PC-3 (cell line): ENCODE results near the gene VAX1. TPM values are rescaled to one million over a fixed set of nuclear protein-coding genes. Genes with fewer than 3 reads are reported as not detected.

Experiments
- ATAC-seq: fragments of 200-7000 bp; cut with Tn5 transposase; 2 replicates; pipeline ENCODE4 v1.9.1; 2020; ENCODE audit warnings: mild to moderate bottlenecking, moderate library complexity
- BruUV-seq: library from RNA; stranded (reverse); fragments of 400-500 nt; replicated peaks from 2 replicates; lab custom pipeline; 2021; lab: Mats Ljungman, UMichigan
- CTCF ChIA-PET: fragments of 300-600 bp; sonication (Branson Sonifier 250); formaldehyde crosslinking; loops from one replicate; lab custom pipeline; 2022; ENCODE audit warnings: antibody characterized with exemption; lab: Charles Lee
- POLR2A ChIA-PET: fragments of 300-600 bp; sonication (Branson Sonifier 250); formaldehyde crosslinking; loops from one replicate; lab custom pipeline; 2022; ENCODE audit warnings: antibody characterized with exemption; ENCODE audit not compliant: unreplicated experiment; lab: Charles Lee
- DNase-seq: peaks from one replicate; pipeline ENCODE4 v3.0.0-alpha.2; 2015
- H2AFZ ChIP-seq: fragments of 300-600 bp; sonication (generic); 2 replicates; pipeline ENCODE4 v1.6.0; 2016; ENCODE audit warnings: antibody characterized with exemption, low read length
- H3F3A ChIP-seq: fragments of 300-600 bp; sonication (generic); one replicate; pipeline ENCODE4 v1.6.0; 2017; ENCODE audit warnings: antibody characterized with exemption, low read length, control low read depth, mild to moderate bottlenecking; ENCODE audit not compliant: unreplicated experiment
- H3K27ac ChIP-seq: fragments of 300-600 bp; sonication (generic); 2 replicates; pipeline ENCODE4 v1.5.1; 2016; ENCODE audit warnings: mild to moderate bottlenecking, low read length
- H3K27me3 ChIP-seq: fragments of 300-600 bp; sonication (generic); 2 replicates; pipeline ENCODE4 v1.6.1; 2016; ENCODE audit warnings: low read length, mixed read lengths
- H3K36me3 ChIP-seq: fragments of 300-600 bp; sonication (generic); 2 replicates; pipeline ENCODE4 v1.6.1; 2016; ENCODE audit warnings: low read depth, mixed run types, low read length, mixed read lengths
- H3K4me1 ChIP-seq: fragments of 300-600 bp; sonication (generic); 2 replicates; pipeline ENCODE4 v1.5.1; 2016; ENCODE audit warnings: low read length; ENCODE audit not compliant: insufficient read depth
- H3K4me2 ChIP-seq: fragments of 300-600 bp; sonication (generic); 2 replicates; pipeline ENCODE4 v1.6.0; 2016; ENCODE audit warnings: low read length
- H3K4me3 ChIP-seq: fragments of 300-600 bp; sonication (generic); 2 replicates; pipeline ENCODE4 v1.5.1; 2016; ENCODE audit warnings: mild to moderate bottlenecking, low read length, mixed read lengths
- H3K79me2 ChIP-seq: fragments of 300-600 bp; sonication (generic); 2 replicates; pipeline ENCODE4 v1.6.1; 2017; ENCODE audit warnings: low read length, mixed read lengths
- H3K9ac ChIP-seq: fragments of 300-600 bp; sonication (generic); 2 replicates; pipeline ENCODE4 v1.6.0; 2016; ENCODE audit warnings: mild to moderate bottlenecking, low read length
- H3K9me2 ChIP-seq: fragments of 300-600 bp; sonication (generic); replicated peaks from 2 replicates; pipeline ENCODE4 v1.6.1; 2016; ENCODE audit warnings: mixed run types, low read length, mixed read lengths
- H3K9me3 ChIP-seq: fragments of 300-600 bp; sonication (generic); 2 replicates; pipeline ENCODE4 v1.6.1; 2016; ENCODE audit warnings: low read length, mixed read lengths
- H4K20me1 ChIP-seq: fragments of 300-600 bp; sonication (generic); 2 replicates; pipeline ENCODE4 v1.6.1; 2016; ENCODE audit warnings: low read length, mixed read lengths
- CTCF ChIP-seq: fragments of 300-600 bp; sonication (generic); conservative IDR thresholded peaks from 2 replicates; pipeline ENCODE4 v1.5.1; 2017; ENCODE audit warnings: antibody characterized with exemption, low read depth, mild to moderate bottlenecking, low read length
- EZH2 ChIP-seq: fragments of 300-600 bp; sonication (generic); IDR thresholded peaks from one replicate; pipeline ENCODE4 v1.6.1; 2017; ENCODE audit warnings: antibody characterized with exemption, mild to moderate bottlenecking, low read length; ENCODE audit not compliant: unreplicated experiment
- EZH2phosphoT487 ChIP-seq: fragments of 300-600 bp; sonication (generic); IDR thresholded peaks from 2 replicates; pipeline ENCODE4 v1.6.1; 2018; ENCODE audit warnings: mild to moderate bottlenecking, antibody characterized with exemption, low read length, borderline replicate concordance
- intact Hi-C: fragments of 100-400 bp; cut with micrococcal nuclease; formaldehyde crosslinking; loops from 2 replicates; pipeline ENCODE4 v1.9.0; 2023
- total RNA-seq: library from RNA; depleted of rRNA; stranded (reverse); fragments of >200 nt; gene quantifications from 2 replicates; pipeline ENCODE4 v1.2.3, GENCODE V29; 2014

VAX1 gene
- total RNA-seq, 1 experiment from 2014 or later, result 0.98 TPM

GRCh38 chr10:117143103-117143823 is 5.2 kb upstream of the VAX1 start:
- Histone ChIP-seq H3K4me1 (peaks cover 8% of the 10 kb centered on the region; the same call in 1 of the 2 replicates), H3F3A (no peaks in the 10 kb centered on the region), H2AFZ (no peak overlapping the region), H3K9ac (no peak overlapping the region), H4K20me1 (no peaks in the 10 kb centered on the region), H3K4me3 (no peak overlapping the region), H3K36me3 (no peaks in the 10 kb centered on the region), H3K9me3 (peaks cover 4% of the 10 kb centered on the region; the same call in 1 of the 2 replicates), H3K27me3 (peaks cover 47% of the 10 kb centered on the region), H3K9me2 (no peaks in the 10 kb centered on the region), H3K4me2 (no peak overlapping the region), H3K27ac (no peak overlapping the region), H3K79me2 (no peaks in the 10 kb centered on the region)
- no peak for TF ChIP-seq CTCF
- no peak for TF ChIP-seq EZH2
- no peak for TF ChIP-seq EZH2phosphoT487
- intact Hi-C loops, result no loop called here
- no TSS peak for BruUV-seq
- ATAC-seq, result no peak
- POLR2A ChIA-PET, result no interaction called here
- DNase-seq, result no peak
- CTCF ChIA-PET, result no interaction called here

DNA sequence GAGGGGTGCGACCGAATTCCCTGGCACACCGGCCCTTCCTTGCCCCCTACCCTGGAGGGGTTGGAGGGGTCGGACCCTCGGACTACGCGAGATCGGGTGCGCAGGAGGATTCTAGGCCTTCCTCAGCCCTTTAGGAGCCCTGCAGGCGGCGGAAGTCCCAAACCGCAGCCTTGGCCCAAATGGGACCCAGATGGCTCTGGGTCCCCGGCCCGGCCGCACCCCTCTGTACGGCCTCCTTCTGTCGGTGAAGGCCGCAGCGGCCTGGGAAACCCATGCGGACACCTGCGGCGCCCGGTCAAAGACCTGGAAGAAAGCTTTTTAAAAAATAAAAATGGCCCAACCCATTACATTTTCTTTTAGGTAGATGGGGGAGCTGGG is 2.4 kb upstream of the VAX1 start:
- intact Hi-C loops, result no loop called here
- Histone ChIP-seq H4K20me1 (no peaks in the 10 kb centered on the region), H3K27me3 (peaks cover 32% of the 10 kb centered on the region), H3K4me3 (no peak overlapping the region), H3K36me3 (no peaks in the 10 kb centered on the region), H2AFZ (no peak overlapping the region), H3K27ac (no peak overlapping the region), H3K9me3 (peaks cover 4% of the 10 kb centered on the region; the same call in 1 of the 2 replicates), H3K4me2 (no peak overlapping the region), H3F3A (no peaks in the 10 kb centered on the region), H3K9ac (no peak overlapping the region), H3K79me2 (no peaks in the 10 kb centered on the region), H3K4me1 (peaks cover 9% of the 10 kb centered on the region; the same call in 1 of the 2 replicates), H3K9me2 (no peaks in the 10 kb centered on the region)
- TF ChIP-seq EZH2, result no peak
- TF ChIP-seq EZH2phosphoT487, result no peak
- no peak for TF ChIP-seq CTCF
- ChIA-PET POLR2A (no interaction called here), CTCF (no interaction called here)
- no TSS peak for BruUV-seq
- DNase-seq (no peak), ATAC-seq (no peak)
